Neural progenitor cell (in vitro differentiated cells): ENCODE measurements around the gene DMXL2. TPM values are rescaled to one million over a fixed set of nuclear protein-coding genes. Genes with fewer than 3 reads are reported as not detected.
A peak's percentile ranks its signal among the peaks of the same experiment; 100 is the strongest.

Experiments used
- DNase-seq: peaks from one replicate; pipeline ENCODE4 v3.0.0-alpha.2; 2016; ENCODE audit warnings: low spot score
- H2AFZ ChIP-seq: fragments of 200-600 bp; sonication (generic); replicated peaks from 2 replicates; pipeline ENCODE4 v1.6.1; 2016; ENCODE audit warnings: antibody characterized with exemption
- H3F3A ChIP-seq: fragments of 200-600 bp; sonication (generic); 2 replicates; pipeline ENCODE4 v1.6.1; 2016; ENCODE audit warnings: antibody characterized with exemption, low read depth
- H3K27ac ChIP-seq: fragments of 200-600 bp; sonication (generic); 2 replicates; pipeline ENCODE4 v1.5.1; 2016; ENCODE audit warnings: mild to moderate bottlenecking
- H3K27me3 ChIP-seq: fragments of 200-600 bp; sonication (generic); 2 replicates; pipeline ENCODE4 v1.6.1; 2016; ENCODE audit warnings: mild to moderate bottlenecking, moderate library complexity
- H3K36me3 ChIP-seq: fragments of 200-600 bp; sonication (generic); 2 replicates; pipeline ENCODE4 v1.5.1; 2016
- H3K4me1 ChIP-seq: fragments of 200-600 bp; sonication (generic); 2 replicates; pipeline ENCODE4 v1.6.1; 2016; ENCODE audit warnings: mixed run types
- H3K4me2 ChIP-seq: fragments of 200-600 bp; sonication (generic); 2 replicates; pipeline ENCODE4 v1.6.1; 2016
- H3K4me3 ChIP-seq: fragments of 200-600 bp; sonication (generic); 2 replicates; pipeline ENCODE4 v1.5.1; 2016
- H3K79me2 ChIP-seq: fragments of 200-600 bp; sonication (generic); 2 replicates; pipeline ENCODE4 v1.6.1; 2016; ENCODE audit warnings: low read depth
- H3K9ac ChIP-seq: fragments of 200-600 bp; sonication (generic); 2 replicates; pipeline ENCODE4 v1.6.1; 2016
- H3K9me3 ChIP-seq: fragments of 200-600 bp; sonication (generic); 2 replicates; pipeline ENCODE4 v1.5.1; 2016; ENCODE audit warnings: low read depth
- H4K20me1 ChIP-seq: fragments of 200-600 bp; sonication (generic); 2 replicates; pipeline ENCODE4 v1.6.1; 2016; ENCODE audit warnings: low read depth
- H3K27ac Mint-ChIP-seq: 3 replicates; pipeline ENCODE4 v1.8.0; 2021; ENCODE audit warnings: mixed read lengths
- H3K27me3 Mint-ChIP-seq: 2 replicates; pipeline ENCODE4 v1.8.0; 2022; ENCODE audit warnings: low read depth, mild to moderate bottlenecking, inconsistent platforms, moderate library complexity, mixed read lengths; ENCODE audit not compliant: insufficient read depth
- H3K36me3 Mint-ChIP-seq: 3 replicates; pipeline ENCODE4 v1.8.0; 2021; ENCODE audit warnings: mixed read lengths
- H3K4me1 Mint-ChIP-seq: 3 replicates; pipeline ENCODE4 v1.8.0; 2021; ENCODE audit warnings: mixed read lengths
- H3K4me3 Mint-ChIP-seq: 3 replicates; pipeline ENCODE4 v1.8.0; 2021; ENCODE audit warnings: mild to moderate bottlenecking, moderate library complexity, mixed read lengths
- H3K9me3 Mint-ChIP-seq: 3 replicates; pipeline ENCODE4 v1.8.0; 2020; ENCODE audit warnings: mixed read lengths
- CTCF ChIP-seq: fragments of 200-600 bp; sonication (generic); IDR thresholded peaks from 2 replicates; pipeline ENCODE4 v1.5.1; 2017; ENCODE audit warnings: antibody characterized with exemption, mild to moderate bottlenecking
- EZH2 ChIP-seq: fragments of 200-600 bp; sonication (generic); IDR thresholded peaks from 2 replicates; pipeline ENCODE4 v1.6.1; 2017; ENCODE audit warnings: antibody characterized with exemption, mild to moderate bottlenecking, moderate library complexity
- EZH2phosphoT487 ChIP-seq: fragments of 200-600 bp; sonication (generic); IDR thresholded peaks from 2 replicates; pipeline ENCODE4 v1.6.1; 2017; ENCODE audit warnings: antibody characterized with exemption
- total RNA-seq: library from RNA; depleted of rRNA; stranded (reverse); fragments of >200 nt; gene quantifications from 2 replicates; pipeline ENCODE4 v1.2.3, GENCODE V29; 2015; ENCODE audit warnings: low replicate concordance

DMXL2 gene
- total RNA-seq, 1 donor from 2014 or later: 124 TPM

GRCh38 chr15:51403946-51404695 lies 218.4 kb downstream of the DMXL2 start:
- H3K4me3 ChIP-seq: no peak overlapping the region
- no peaks in the 10 kb centered on the region for H3K9me3 ChIP-seq
- no peak for TF ChIP-seq EZH2phosphoT487
- no peak for TF ChIP-seq EZH2
- TF ChIP-seq CTCF: no peak
- Mint-ChIP-seq H3K27ac (peak overlapping the region; percentile 80), H3K36me3 (no peaks in the 10 kb centered on the region), H3K4me1 (peaks cover 30% of the 10 kb centered on the region), H3K9me3 (no peaks in the 10 kb centered on the region), H3K4me3 (no peak overlapping the region), H3K27me3 (peaks cover 12% of the 10 kb centered on the region)
- H3K27ac ChIP-seq: no peak overlapping the region
- H3K4me1 ChIP-seq: no peaks in the 10 kb centered on the region
- no peaks in the 10 kb centered on the region for H4K20me1 ChIP-seq
- no peaks in the 10 kb centered on the region for H3K27me3 ChIP-seq
- H3K36me3 ChIP-seq: no peaks in the 10 kb centered on the region
- DNase-seq: no peak
- no peak overlapping the region for H3K9ac ChIP-seq
- H2AFZ ChIP-seq: no peak overlapping the region
- no peaks in the 10 kb centered on the region for H3F3A ChIP-seq
- no peaks in the 10 kb centered on the region for H3K79me2 ChIP-seq
- H3K4me2 ChIP-seq: no peak overlapping the region

- no peaks in the 10 kb centered on the region for H3K36me3 Mint-ChIP-seq
- peaks cover 16% of the 10 kb centered on the region for H3K27me3 Mint-ChIP-seq
- no peak overlapping the region for H3K4me3 ChIP-seq
- no peak overlapping the region for H3K4me3 Mint-ChIP-seq
- H3K9me3 Mint-ChIP-seq: no peaks in the 10 kb centered on the region
- H3K27me3 ChIP-seq: no peaks in the 10 kb centered on the region
- H3K27ac ChIP-seq: no peak overlapping the region
- peaks cover 38% of the 10 kb centered on the region for H3K4me1 Mint-ChIP-seq
- H3K4me2 ChIP-seq: no peak overlapping the region
- H2AFZ ChIP-seq: no peak overlapping the region
- peak overlapping the region; percentile 24 for H3K27ac Mint-ChIP-seq
- H3K9me3 ChIP-seq: no peaks in the 10 kb centered on the region
- H3F3A ChIP-seq: no peaks in the 10 kb centered on the region
- no peak overlapping the region for H3K9ac ChIP-seq
- peak; percentile 46 for DNase-seq
- TF ChIP-seq EZH2phosphoT487: no peak
- no peak for TF ChIP-seq EZH2
- peak; percentile 67 for TF ChIP-seq CTCF
- H3K36me3 ChIP-seq: no peaks in the 10 kb centered on the region
- H3K4me1 ChIP-seq: peaks cover 8% of the 10 kb centered on the region
- H4K20me1 ChIP-seq: no peaks in the 10 kb centered on the region
- no peaks in the 10 kb centered on the region for H3K79me2 ChIP-seq
Observed at GRCh38 chr15:51403072-51403878, 219.3 kb downstream of the DMXL2 start.

- TF ChIP-seq CTCF (peak; percentile 83), EZH2 (no peak), EZH2phosphoT487 (no peak)
- Mint-ChIP-seq H3K27me3 (peaks cover 19% of the 10 kb centered on the region), H3K9me3 (no peaks in the 10 kb centered on the region), H3K4me1 (peaks cover 46% of the 10 kb centered on the region), H3K4me3 (no peak overlapping the region), H3K27ac (no peak overlapping the region), H3K36me3 (no peaks in the 10 kb centered on the region)
- Histone ChIP-seq H3K9ac (no peak overlapping the region), H3K4me2 (no peak overlapping the region), H3K27ac (no peak overlapping the region), H3K9me3 (no peaks in the 10 kb centered on the region), H3K27me3 (no peaks in the 10 kb centered on the region), H4K20me1 (no peaks in the 10 kb centered on the region), H3K36me3 (no peaks in the 10 kb centered on the region), H2AFZ (no peak overlapping the region), H3K4me1 (peaks cover 8% of the 10 kb centered on the region), H3K79me2 (no peaks in the 10 kb centered on the region), H3F3A (no peaks in the 10 kb centered on the region), H3K4me3 (no peak overlapping the region)
- peak; percentile 67 for DNase-seq
Observed at GRCh38 chr15:51401872-51402517, 220.6 kb downstream of the DMXL2 start.
